Heart left ventricle (tissue), 16 donors: ENCODE data around the gene GALNTL6. TPM values are rescaled to one million over a fixed set of nuclear protein-coding genes. Genes with fewer than 3 reads are reported as not detected.
"Not testable (repeated sequence)": the region's sequence is repeated elsewhere in the genome, so short reads cannot be mapped to it uniquely, and the experiment has no call there.

ENCODE experiments used
- ATAC-seq, 4 donors: fragments of 200-7000 bp; cut with Tn5 transposase; one replicate each; pipeline ENCODE4 v1.9.1; 2020 to 2022; ENCODE audit warnings: moderate library complexity in 4 of 4, mild to moderate bottlenecking in 3 of 4, moderate number of reproducible peaks in 1 of 4
- DNase-seq, 5 donors: peaks; one replicate each; pipeline ENCODE4 v3.0.0-alpha.2; 2020
- H3K27ac ChIP-seq, 12 donors: fragments of 200-600 bp; sonication (generic) in 4 of 12; one replicate each; pipeline versions ENCODE4 v1.5.0 to v1.8.0; 2016 to 2022; ENCODE audit warnings: mild to moderate bottlenecking in 2 of 12
- H3K27me3 ChIP-seq, 9 donors: fragments of 200-600 bp; sonication (generic) in 2 of 9; one replicate each; pipeline versions ENCODE4 v1.5.1 to v1.8.0; 2016 to 2022; ENCODE audit warnings: mild to moderate bottlenecking in 3 of 9
- H3K36me3 ChIP-seq, 9 donors: fragments of 200-600 bp; sonication (generic) in 2 of 9; one replicate each; pipeline versions ENCODE4 v1.5.0 to v1.8.0; 2018 to 2022; ENCODE audit warnings: mild to moderate bottlenecking in 2 of 9
- H3K4me1 ChIP-seq, 12 donors: fragments of 200-600 bp; sonication (generic) in 4 of 12; one replicate each; pipeline versions ENCODE4 v1.5.0 to v1.8.0; 2016 to 2022; ENCODE audit warnings: mild to moderate bottlenecking in 3 of 12
- H3K4me3 ChIP-seq, 12 donors: fragments of 200-600 bp; sonication (generic) in 4 of 12; one replicate each; pipeline versions ENCODE4 v1.5.0 to v1.8.0; 2017 to 2022; ENCODE audit warnings: mild to moderate bottlenecking in 9 of 12, moderate library complexity in 4 of 12
- H3K9me3 ChIP-seq, 12 donors: fragments of 200-600 bp; sonication (generic) in 4 of 12; one replicate each; pipeline versions ENCODE4 v1.5.0 to v1.8.0; 2016 to 2022; ENCODE audit warnings: mild to moderate bottlenecking in 1 of 12
- POLR2A ChIP-seq, 2 donors: fragments of 450-650 bp; IDR thresholded peaks; one replicate each; pipeline ENCODE4 v1.6.1; 2017; ENCODE audit warnings: antibody characterized with exemption in 2 of 2, mild to moderate bottlenecking in 2 of 2, moderate library complexity in 2 of 2
- whole genome bisulfite sequencing, 4 donors: extraction: QIAGEN DNeasy Blood & Tissue Kit in 2 of 4; methylation state at CpG; one replicate each; pipeline versions ENCODE4 v1.1.5 to v1.1.7; 2013 to 2018; 5-methylcytosine and 5-hydroxymethylcytosine counted together
- intact Hi-C, 10 donors: fragments of 100-400 bp; cut with DNase I; formaldehyde crosslinking; loops; one replicate each; pipeline versions ENCODE4 v1.11.1 to v1.14.2; 2022
- polyA plus RNA-seq, 2 donors: library from polyadenylated mRNA; stranded (reverse); fragments of 200-250 nt; gene quantifications; one replicate each; pipeline ENCODE4 v1.2.3, GENCODE V29; 2013
- total RNA-seq, 9 donors: library from RNA; depleted of rRNA in 2 of 9; stranded (reverse); fragments of >200 nt in 2 of 9; fragmentation: NEBNext Ultra II Directional in 3 of 9; extraction: Animal tissue kit (Norgen Biotek cat#: 25700) in 3 of 9; gene quantifications; one replicate each; pipeline versions ENCODE4 v1.1.0 to v1.2.4, GENCODE V29; 2016 to 2023
- TF ChIP-seq, protein P1 (sequence below), 12 donors: fragments of 200-600 bp; sonication (generic) in 4 of 12; IDR thresholded peaks; one replicate each; pipeline versions ENCODE4 v1.5.0 to v1.8.0; 2018 to 2022; ENCODE audit warnings: antibody characterized with exemption in 12 of 12, mild to moderate bottlenecking in 5 of 12
- donor health status: ischemic (EF 13 %, LVEDD 7.1; RV severe dilation, severe dysfunction).
- donor health status: healthy with polysubstance abuse.
- donor health status: DM: no; HTN: yes; CAD: no.
- donor health status: DM: no; HTN: no; CAD: no.
- donor health status: ischemic (EF 25% LVEDD 6.9; RV normal size, moderate dysfunction).
- donor health status: ischemic (EF 25% LVEDD 5.7; RV mildly dilated, moderate dysfunction).
- donor health status: healthy.
- donor health status: DM: yes; HTN: yes; CAD: no.
- donor health status: ischemic (EF 35%, LVEDD 5.7; RV mildly dilated, moderate dysfunction).
- donor health status: nonischemic (EF 11% LVEDD 7.7; RV severe dilation, severe dysfunction).
- donor health status: DM: yes; HTN: yes; CAD: no.
- donor health status: PGD.
- donor health status: ischemic (EF 29% LVEDD 5.4; RV normal size, mild dysfunction).
- donor health status: nonischemic (EF 23%, LVEDD 6.1; RV moderate dilation, normal function).

The GALNTL6 gene
- total and polyA plus RNA-seq, 11 donors, result 0.33 to 0.52 TPM; not detected in 9

DNA sequence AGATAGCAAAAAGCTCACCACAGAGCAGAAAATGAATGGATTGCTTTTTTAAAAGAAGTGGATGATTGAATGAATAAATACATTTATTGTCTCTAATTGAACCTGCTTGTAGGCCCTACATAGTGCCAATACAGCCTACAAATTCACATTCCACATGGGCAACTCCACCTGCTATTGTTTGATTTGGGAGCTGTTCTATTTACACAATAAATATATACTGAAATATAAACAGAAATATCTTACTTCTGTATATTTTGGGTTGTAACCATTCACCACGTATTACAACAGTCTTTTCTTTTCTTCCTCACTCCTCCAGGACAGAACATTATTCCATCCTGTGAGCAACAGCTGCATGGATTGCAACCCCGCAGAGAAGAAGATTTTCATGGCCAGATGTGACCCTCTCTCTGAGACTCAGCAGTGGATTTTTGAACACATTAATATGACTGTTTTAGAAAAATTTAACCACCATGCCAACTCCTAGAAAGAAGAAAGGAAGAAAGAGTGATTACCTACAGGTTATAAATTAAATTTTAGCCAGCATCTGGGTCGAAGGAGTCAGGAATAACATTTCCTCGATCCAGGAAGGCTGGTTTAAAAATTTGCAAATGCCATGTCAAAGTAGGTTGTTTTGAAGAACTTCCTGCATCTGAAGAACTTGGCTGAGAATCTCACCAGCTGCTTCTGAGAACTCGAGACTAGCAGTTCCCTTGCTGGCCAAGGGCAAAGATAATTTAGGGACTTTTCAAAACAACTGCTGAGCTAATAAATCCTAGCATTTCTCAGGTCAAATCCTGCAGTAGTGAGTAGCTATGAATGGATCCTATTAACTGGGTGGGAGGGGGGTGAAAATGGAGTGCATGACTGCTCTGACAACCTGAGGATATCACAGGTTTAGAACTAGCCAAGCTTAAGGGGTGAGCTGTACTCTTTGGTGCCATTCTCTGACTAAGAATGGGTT, 1226.7 kb downstream of the GALNTL6 start:
- Histone ChIP-seq H3K27me3 (no peaks in the 10 kb centered on the region), H3K4me1 (peaks cover 0 to 28% (median 0%) of the 10 kb centered on the region in 12 donors), H3K36me3 (no peaks in the 10 kb centered on the region), H3K9me3 (no peaks in the 10 kb centered on the region), H3K27ac (peak overlapping the region in 9 of 12 donors; percentile 9 to 60 (median 22)), H3K4me3 (peak overlapping the region in 2 of 12 donors; percentile 8 to 30)
- intact Hi-C loops, result loop anchor here in 1 of 10 donors (10.0 kb wide), 1 partner anchor 125 kb away; the partner anchor contains the start of gene GALNT7
- WGBS, 4 donors, result 32 to 36% (median 35%) methylated on average over 5 of the region's 5 CpGs
- ATAC-seq, result peak; percentile 48 to 83 (median 78)
- no peak for TF ChIP-seq POLR2A (IDR thresholded peaks at IDR 0.05)
- TF ChIP-seq, protein P1, sequence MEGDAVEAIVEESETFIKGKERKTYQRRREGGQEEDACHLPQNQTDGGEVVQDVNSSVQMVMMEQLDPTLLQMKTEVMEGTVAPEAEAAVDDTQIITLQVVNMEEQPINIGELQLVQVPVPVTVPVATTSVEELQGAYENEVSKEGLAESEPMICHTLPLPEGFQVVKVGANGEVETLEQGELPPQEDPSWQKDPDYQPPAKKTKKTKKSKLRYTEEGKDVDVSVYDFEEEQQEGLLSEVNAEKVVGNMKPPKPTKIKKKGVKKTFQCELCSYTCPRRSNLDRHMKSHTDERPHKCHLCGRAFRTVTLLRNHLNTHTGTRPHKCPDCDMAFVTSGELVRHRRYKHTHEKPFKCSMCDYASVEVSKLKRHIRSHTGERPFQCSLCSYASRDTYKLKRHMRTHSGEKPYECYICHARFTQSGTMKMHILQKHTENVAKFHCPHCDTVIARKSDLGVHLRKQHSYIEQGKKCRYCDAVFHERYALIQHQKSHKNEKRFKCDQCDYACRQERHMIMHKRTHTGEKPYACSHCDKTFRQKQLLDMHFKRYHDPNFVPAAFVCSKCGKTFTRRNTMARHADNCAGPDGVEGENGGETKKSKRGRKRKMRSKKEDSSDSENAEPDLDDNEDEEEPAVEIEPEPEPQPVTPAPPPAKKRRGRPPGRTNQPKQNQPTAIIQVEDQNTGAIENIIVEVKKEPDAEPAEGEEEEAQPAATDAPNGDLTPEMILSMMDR (IDR thresholded peaks at IDR 0.05), result no peak
- DNase-seq, result peak in 2 of 5 donors; percentile 21 to 27

DNA sequence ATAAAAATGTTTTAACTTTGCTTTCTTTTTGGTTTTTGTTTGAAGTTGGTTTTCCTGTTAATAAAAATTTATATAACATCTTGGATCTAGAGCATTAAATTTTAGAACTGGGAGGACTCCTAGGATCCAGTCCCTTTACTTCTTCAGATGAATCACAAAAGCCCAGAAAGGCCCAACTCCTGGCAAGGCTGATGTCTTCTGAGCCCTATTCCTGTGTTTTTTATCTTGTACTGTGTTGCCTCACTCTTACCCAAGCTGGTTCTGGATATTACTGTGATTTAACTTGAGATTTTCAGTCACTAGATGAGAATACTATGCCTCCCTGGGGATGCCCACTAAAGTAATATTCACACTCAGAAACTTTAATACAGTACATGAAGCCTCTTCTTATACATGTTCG, 1228.3 kb downstream of the GALNTL6 start:
- Histone ChIP-seq H3K4me1 (peaks cover 0 to 28% (median 0%) of the 10 kb centered on the region in 12 donors), H3K27me3 (no peaks in the 10 kb centered on the region), H3K27ac (peak overlapping the region in 4 of 12 donors; percentile 1 to 49 (median 28)), H3K36me3 (no peaks in the 10 kb centered on the region), H3K4me3 (no peak overlapping the region), H3K9me3 (no peaks in the 10 kb centered on the region)
- 84 to 92% (median 87%) methylated on average over 1 of the region's 1 CpG for WGBS, 4 donors
- TF ChIP-seq, protein P1 (IDR thresholded peaks at IDR 0.05), result no peak
- TF ChIP-seq POLR2A (IDR thresholded peaks at IDR 0.05), result no peak
- peak in 2 of 4 donors; percentile 31 to 53 for ATAC-seq
- intact Hi-C loops, result no loop called here
- DNase-seq, result no peak

DNA sequence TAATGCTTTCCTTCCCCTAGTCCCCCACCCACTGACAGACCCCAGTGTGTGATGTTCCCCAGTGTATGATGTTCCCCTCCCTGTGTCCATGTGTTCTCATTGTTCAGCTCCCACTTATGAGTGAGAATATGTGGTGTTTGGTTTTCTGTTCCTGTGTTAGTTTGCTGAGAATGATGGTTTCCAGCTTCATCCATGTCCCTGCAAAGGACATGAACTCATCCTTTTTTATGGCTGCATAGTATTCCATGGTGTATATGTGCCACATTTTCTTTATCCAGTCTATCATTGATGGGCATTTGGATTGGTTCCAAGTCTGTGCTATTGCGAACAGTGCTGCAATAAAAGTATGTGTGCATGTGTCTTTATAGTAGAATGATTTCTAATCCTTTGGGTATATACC, 1228.9 kb downstream of the GALNTL6 start:
- H3K27ac ChIP-seq, H3K36me3 ChIP-seq, intact Hi-C loops, H3K9me3 ChIP-seq, H3K27me3 ChIP-seq, DNase-seq, ATAC-seq, H3K4me3 ChIP-seq: not testable (repeated sequence)
- WGBS, 4 donors, result 94 to 100% (median 97%) methylated on average over 1 of the region's 1 CpG
- peaks cover 0 to 28% (median 0%) of the 10 kb centered on the region in 12 donors for H3K4me1 ChIP-seq

DNA sequence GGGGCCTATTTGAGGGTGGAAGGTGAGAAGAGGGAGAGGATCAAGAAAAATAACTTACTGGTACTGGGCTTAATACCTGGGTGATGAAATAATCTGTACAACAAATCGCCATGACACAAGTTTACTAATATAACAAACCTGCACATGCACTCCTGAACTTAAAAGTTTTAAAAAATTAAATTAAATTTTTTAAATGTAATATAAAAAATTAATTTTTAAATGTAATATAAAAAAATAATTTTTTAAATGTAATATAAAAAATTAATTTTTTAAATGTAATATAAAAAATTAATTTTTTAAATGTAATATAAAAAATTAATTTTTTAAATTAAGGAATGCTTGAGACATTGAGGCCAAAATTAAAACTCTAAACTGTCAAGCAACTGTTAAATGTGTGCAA, 1231.1 kb downstream of the GALNTL6 start:
- no peak overlapping the region for H3K4me3 ChIP-seq
- intact Hi-C loops, result no loop called here
- DNase-seq (no peak), ATAC-seq (no peak)
- no peak overlapping the region for H3K27ac ChIP-seq
- TF ChIP-seq, protein P1 (IDR thresholded peaks at IDR 0.05), result no peak
- no peak for TF ChIP-seq POLR2A (IDR thresholded peaks at IDR 0.05)
- WGBS, 4 donors, result 92 to 94% (median 94%) methylated on average over 1 of the region's 1 CpG
- H3K9me3 ChIP-seq, result no peaks in the 10 kb centered on the region
- H3K27me3 ChIP-seq, result no peaks in the 10 kb centered on the region
- no peaks in the 10 kb centered on the region for H3K36me3 ChIP-seq
- H3K4me1 ChIP-seq, result peaks cover 0 to 19% (median 0%) of the 10 kb centered on the region in 12 donors
